Measurements from ENCODE around the gene CASK. TPM values are rescaled to one million over a fixed set of nuclear protein-coding genes. Genes with fewer than 3 reads are reported as not detected.

The CASK gene
- total RNA-seq, 1 donor from 2014 or later = 43.0 TPM

DNA sequence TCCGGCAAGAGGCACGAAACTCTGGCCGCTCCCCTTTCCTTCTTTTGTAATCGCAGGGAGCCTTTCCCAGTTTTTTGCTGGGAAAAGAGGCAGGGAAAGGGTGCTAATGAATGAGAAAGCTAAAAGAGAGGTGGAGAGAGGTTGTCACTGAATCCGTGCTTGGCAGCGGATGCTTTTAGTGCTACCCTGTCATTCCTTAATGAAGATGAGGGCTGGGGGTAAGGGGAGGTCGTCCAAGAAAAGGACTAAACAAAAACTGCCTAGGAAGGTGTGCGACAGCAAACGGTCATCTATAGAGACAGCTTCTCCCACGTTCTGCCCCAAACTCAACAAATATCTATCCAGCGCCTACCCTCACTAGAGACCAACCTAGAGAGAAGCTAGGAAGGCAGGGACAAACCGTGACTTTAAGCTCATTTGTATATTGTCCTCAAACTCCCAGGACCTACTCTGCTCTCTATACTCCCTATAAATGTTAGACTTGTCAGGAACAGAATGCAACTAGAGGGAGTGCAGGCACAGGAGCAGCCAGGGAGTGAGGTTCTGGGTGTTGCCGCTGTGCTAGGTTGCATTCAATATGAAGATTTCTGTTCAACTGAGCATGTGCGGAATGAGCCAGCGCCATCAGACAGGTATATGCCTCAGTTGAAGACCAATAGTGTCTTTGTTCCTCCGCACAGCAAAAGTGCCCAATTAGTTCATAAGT is 777 bp upstream of the CASK start:
- Mint-ChIP-seq H3K27me3 (ENCODE audit: unreplicated experiment) (peaks cover 3% of the 10 kb centered on the region), H3K4me1 (ENCODE audit: unreplicated experiment) (peaks cover 7% of the 10 kb centered on the region), H3K27ac (ENCODE audit: unreplicated experiment) (peak overlapping the region; percentile 70), H3K4me3 (ENCODE audit: unreplicated experiment) (peak overlapping the region; percentile 82), H3K36me3 (ENCODE audit: unreplicated experiment) (no peaks in the 10 kb centered on the region), H3K9me3 (ENCODE audit: unreplicated experiment) (no peaks in the 10 kb centered on the region)
- no peak for DNase-seq (ENCODE audit: extremely low spot score, unreplicated experiment)
- TF ChIP-seq, protein P1, sequence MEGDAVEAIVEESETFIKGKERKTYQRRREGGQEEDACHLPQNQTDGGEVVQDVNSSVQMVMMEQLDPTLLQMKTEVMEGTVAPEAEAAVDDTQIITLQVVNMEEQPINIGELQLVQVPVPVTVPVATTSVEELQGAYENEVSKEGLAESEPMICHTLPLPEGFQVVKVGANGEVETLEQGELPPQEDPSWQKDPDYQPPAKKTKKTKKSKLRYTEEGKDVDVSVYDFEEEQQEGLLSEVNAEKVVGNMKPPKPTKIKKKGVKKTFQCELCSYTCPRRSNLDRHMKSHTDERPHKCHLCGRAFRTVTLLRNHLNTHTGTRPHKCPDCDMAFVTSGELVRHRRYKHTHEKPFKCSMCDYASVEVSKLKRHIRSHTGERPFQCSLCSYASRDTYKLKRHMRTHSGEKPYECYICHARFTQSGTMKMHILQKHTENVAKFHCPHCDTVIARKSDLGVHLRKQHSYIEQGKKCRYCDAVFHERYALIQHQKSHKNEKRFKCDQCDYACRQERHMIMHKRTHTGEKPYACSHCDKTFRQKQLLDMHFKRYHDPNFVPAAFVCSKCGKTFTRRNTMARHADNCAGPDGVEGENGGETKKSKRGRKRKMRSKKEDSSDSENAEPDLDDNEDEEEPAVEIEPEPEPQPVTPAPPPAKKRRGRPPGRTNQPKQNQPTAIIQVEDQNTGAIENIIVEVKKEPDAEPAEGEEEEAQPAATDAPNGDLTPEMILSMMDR (IDR thresholded peaks at IDR 0.05) = peak; percentile 5

DNA sequence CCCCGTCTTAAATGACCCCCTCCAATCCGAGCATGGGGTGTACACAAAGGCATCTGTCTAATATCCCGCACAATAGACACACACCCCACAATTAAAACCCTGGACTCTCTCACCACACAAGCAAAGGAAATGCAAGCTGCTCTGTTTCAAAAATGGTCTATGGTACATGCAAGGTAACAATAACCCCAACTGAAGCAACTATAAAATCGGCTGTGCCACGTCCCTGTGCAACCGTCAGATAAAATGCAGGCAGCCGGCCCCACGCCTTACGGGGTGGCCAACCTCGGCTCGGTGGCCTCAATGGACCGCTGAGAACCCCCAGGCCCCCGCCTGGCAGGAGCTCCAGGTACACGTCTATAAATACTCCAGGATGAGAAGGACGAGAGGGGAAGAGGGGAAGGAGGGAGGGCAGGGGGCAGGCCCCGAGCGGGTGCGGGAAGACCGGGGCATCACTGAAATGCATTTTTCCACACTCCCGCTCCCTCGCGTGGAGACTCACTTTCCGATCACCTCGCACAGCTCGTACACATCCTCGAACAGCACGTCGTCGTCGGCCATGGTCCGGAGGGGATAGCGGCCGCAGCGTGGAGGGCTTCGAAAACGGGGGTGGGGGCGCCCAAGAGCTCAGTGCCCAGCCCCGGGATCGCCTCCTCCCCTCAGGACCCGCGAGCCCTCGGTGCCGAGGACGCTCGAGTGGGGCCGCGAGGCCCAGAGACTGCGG is 763 bp downstream of the CASK start:
- H3K4me3 Mint-ChIP-seq (ENCODE audit: unreplicated experiment) = peak overlapping the region; percentile 83
- DNase-seq (ENCODE audit: extremely low spot score, unreplicated experiment) = no peak
- peaks cover 7% of the 10 kb centered on the region for H3K4me1 Mint-ChIP-seq (ENCODE audit: unreplicated experiment)
- TF ChIP-seq, protein P1 (IDR thresholded peaks at IDR 0.05) = no peak
- H3K27me3 Mint-ChIP-seq (ENCODE audit: unreplicated experiment) = peaks cover 3% of the 10 kb centered on the region
- H3K36me3 Mint-ChIP-seq (ENCODE audit: unreplicated experiment) = no peaks in the 10 kb centered on the region
- peak overlapping the region; percentile 90 for H3K27ac Mint-ChIP-seq (ENCODE audit: unreplicated experiment)
- H3K9me3 Mint-ChIP-seq (ENCODE audit: unreplicated experiment) = no peaks in the 10 kb centered on the region

DNA sequence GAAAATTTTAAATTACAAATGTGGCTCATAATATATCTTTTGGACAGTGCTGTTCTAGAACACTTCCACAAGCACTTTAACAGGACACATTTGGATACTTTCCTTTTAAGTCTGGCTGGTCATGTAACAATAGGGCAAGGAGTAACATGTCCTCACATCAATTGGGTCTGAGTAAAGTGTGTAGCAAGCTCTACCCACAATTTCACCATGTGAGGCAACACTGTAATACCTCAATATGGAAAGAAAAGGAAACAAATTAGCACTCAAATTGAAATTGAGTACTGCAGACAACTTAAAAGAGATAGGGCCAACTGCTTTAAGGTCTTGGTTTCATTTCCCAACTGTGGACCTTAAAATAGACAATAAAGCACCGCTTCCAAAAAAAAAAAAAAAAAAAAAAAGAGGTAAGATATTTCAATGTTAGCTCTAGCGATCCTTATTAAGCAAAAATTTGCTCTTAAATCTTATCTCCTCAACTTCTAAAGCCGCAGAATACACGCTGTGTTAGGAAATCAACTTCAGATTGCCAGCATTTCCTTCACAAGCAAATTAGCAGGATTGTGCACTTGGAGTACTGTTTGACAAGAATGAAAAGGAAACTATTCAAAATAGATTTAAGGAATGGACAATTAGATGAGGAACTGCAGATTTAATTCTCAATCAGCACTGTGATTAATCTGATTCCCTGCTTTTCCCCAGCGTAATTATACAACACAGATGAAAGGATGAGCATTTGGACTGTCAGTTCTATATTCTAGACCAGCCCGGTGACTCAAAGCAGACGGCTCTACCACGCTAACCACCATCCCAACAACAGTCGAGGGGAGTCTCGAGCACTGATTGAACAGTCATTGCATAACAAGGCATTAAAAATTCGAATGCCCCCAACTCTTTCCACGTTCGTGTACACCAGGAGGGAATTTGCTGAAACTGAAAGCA is 1.6 kb downstream of the CASK start:
- peak overlapping the region; percentile 90 for H3K27ac Mint-ChIP-seq (ENCODE audit: unreplicated experiment)
- H3K4me1 Mint-ChIP-seq (ENCODE audit: unreplicated experiment) = peaks cover 7% of the 10 kb centered on the region
- peaks cover 3% of the 10 kb centered on the region for H3K27me3 Mint-ChIP-seq (ENCODE audit: unreplicated experiment)
- peak overlapping the region; percentile 83 for H3K4me3 Mint-ChIP-seq (ENCODE audit: unreplicated experiment)
- no peaks in the 10 kb centered on the region for H3K36me3 Mint-ChIP-seq (ENCODE audit: unreplicated experiment)
- TF ChIP-seq, protein P1 (IDR thresholded peaks at IDR 0.05) = no peak
- no peaks in the 10 kb centered on the region for H3K9me3 Mint-ChIP-seq (ENCODE audit: unreplicated experiment)
- no peak for DNase-seq (ENCODE audit: extremely low spot score, unreplicated experiment)

DNA sequence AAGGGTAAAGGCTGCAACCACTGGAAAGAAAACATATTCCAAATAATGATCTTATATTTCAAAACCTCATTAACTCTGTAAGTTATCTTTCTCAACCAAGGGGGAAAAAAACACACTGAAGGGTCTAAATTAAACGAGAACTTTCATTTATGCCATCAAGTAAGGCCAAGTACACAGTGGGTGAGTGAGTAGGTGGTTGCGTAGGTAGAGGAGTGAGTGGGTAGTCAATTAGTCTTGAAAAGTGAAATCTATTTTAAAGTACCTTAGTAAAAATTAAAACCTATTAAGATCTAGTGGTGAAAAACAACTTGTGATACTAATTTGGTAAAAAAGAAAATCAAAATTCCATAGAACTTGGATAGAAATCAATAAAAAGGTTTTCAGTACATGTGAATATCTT is 3.5 kb downstream of the CASK start:
- Mint-ChIP-seq H3K4me3 (ENCODE audit: unreplicated experiment) (no peak overlapping the region), H3K4me1 (ENCODE audit: unreplicated experiment) (peaks cover 7% of the 10 kb centered on the region), H3K36me3 (ENCODE audit: unreplicated experiment) (no peaks in the 10 kb centered on the region), H3K27ac (ENCODE audit: unreplicated experiment) (no peak overlapping the region), H3K27me3 (ENCODE audit: unreplicated experiment) (no peaks in the 10 kb centered on the region), H3K9me3 (ENCODE audit: unreplicated experiment) (no peaks in the 10 kb centered on the region)
- no peak for DNase-seq (ENCODE audit: extremely low spot score, unreplicated experiment)
- TF ChIP-seq, protein P1 (IDR thresholded peaks at IDR 0.05) = no peak
